HG02885 (cell line): Measurements from ENCODE around the gene RAD51B.
"Not testable (repeated sequence)": the region's sequence is repeated elsewhere in the genome, so short reads cannot be mapped to it uniquely, and the experiment has no call there.

ENCODE experiments used
- ATAC-seq: cut with Tn5 transposase; IDR thresholded peaks from one replicate; pipeline ENCODE4 v1.9.1; 2021; ENCODE audit warnings: mild to moderate bottlenecking; ENCODE audit not compliant: unreplicated experiment, poor library complexity

Gene RAD51B

DNA sequence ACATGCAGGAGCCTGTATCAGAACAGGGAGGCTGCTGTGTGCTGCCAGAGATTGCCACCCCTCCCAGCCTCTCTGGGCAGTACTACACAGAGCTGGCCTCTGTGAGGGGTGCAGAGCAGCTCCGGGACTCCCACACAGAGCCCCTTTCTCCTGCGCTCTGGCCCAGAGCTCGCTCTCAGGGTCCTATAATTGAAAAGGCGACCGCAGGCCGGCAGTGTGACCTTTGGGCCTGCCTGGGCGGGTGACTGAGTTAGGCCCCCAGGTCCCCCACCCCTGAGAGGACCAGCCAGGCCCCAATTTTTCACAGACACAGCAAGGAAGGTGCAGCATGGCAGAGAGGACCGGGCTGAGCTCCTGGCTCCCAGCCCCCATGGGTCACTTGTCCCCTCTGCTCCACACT, 836.9 kb downstream of the RAD51B start:
- ATAC-seq = no peak

DNA sequence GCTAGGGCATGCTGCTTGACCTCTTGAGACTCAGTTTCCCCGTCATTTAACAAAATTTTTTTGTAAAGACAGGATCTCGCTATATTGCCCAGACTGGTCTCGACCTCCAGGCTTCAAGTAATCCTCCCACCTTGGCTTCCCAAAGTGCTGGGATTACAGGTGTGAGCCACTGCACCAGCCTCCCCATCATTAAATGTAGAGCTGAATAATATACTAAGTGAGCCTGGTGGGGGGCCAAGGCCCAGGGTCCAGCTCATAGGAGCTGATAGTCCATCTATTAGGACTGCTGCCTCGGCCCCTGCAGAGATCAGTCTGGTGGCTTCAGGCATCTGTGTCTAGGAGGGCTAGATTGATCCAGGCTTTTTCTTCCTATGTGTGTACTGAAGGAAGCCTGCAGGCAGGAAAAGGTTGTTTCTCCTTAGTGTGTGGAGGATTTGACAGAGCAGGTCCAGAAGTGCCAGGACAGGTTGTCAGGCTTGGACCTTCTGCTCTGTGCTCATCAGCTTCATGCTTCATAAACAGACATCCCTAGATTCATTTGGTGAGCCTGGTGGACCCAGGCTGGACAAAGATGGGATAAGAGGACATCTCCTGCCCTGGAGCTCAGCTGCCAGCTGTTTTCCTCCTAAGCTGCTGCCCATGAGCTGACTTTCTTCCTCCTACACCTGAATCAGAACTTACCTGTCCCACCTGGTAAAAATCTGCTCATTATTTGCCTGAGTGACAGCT, 837.9 kb downstream of the RAD51B start:
- ATAC-seq = no peak

DNA sequence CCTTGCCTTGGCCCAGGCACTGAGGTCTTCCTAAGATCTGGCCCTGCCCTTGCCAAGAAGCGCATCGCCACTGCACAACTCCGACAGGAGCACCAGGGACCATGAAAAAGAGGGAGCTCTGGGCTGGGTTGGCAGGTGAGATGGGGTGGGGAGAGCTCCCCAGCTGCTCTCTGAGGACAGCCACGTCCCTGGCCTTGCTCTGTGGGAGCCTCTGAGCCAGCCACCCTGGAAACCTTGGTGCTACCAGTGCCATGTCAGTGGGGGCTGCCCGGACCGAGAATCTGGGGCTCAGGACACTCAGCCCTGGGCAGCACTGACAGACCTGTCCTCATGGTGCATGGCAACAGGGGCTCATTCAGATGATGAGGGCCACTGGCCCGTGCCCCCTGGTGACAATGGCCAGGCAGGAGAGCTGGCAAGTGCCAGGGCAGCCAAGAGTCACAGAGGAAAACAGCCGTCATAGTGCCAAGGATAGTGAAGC, 838.5 kb downstream of the RAD51B start:
- no peak for ATAC-seq

DNA sequence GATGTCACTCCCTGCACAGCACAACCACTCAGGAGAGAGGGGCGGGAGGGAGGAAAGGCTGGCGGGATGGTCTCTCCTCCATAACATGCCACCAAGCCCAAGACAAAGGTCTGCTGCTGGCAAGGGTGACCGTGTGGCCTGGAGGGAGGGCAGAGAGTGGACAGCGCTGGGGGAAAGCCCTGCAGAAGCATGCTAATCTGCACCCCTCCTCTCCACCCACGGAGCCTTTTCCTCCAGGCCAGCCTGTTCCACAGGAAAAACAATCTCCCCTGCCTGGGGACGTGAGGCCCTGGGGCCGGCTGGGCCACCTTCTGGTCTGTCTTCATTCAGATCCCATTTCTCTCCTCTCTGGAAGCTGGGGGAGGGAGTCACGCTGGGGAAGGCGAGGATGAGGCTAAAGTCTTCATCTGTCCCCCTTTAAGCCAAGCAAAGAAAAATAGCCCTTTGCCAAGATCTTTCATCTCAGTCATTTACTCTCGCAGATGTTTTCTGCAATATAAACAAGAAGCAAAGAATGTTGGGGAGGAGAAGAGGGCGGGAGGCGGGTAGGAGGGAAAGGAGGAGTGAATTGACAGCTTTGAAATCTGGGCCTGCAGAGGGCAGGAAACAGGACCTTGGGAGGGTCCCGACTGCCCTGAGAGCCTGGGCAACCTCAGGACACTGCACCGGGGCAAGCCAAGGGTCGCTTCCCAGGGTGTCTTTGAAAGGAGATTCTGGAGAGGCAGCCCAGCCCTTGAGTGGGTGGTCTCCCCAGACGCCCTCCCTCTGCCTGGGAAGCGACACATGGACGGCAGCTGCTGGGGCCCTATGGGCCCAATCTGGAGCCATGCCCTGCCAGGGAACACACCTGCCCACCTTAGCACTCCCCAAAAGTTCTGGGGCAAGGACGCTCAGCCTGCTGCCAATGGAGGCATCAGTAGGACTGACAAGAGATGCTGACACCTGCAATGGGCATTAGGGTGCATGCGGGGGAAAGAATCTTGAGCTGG, 839.7 kb downstream of the RAD51B start:
- ATAC-seq = no peak

DNA sequence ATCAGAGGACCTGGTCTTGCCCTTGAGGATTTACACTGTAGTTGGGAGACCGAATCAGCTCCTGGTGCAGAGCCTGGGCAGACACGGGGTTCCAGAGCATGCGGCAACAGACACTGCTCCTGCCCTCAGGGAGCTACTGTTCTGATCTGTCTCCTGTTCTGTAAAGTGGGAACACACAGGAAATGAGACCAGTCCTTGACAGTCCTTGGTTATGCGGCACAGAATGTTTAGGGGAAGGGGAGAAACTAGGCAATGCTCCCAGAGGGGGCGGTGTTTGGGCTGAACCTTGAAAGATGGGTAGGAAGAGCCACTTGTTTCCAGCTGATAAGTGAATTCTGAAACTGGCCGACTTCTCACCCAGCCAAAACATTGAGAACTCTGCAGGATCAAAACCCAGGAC, 840.9 kb downstream of the RAD51B start:
- no peak for ATAC-seq

DNA sequence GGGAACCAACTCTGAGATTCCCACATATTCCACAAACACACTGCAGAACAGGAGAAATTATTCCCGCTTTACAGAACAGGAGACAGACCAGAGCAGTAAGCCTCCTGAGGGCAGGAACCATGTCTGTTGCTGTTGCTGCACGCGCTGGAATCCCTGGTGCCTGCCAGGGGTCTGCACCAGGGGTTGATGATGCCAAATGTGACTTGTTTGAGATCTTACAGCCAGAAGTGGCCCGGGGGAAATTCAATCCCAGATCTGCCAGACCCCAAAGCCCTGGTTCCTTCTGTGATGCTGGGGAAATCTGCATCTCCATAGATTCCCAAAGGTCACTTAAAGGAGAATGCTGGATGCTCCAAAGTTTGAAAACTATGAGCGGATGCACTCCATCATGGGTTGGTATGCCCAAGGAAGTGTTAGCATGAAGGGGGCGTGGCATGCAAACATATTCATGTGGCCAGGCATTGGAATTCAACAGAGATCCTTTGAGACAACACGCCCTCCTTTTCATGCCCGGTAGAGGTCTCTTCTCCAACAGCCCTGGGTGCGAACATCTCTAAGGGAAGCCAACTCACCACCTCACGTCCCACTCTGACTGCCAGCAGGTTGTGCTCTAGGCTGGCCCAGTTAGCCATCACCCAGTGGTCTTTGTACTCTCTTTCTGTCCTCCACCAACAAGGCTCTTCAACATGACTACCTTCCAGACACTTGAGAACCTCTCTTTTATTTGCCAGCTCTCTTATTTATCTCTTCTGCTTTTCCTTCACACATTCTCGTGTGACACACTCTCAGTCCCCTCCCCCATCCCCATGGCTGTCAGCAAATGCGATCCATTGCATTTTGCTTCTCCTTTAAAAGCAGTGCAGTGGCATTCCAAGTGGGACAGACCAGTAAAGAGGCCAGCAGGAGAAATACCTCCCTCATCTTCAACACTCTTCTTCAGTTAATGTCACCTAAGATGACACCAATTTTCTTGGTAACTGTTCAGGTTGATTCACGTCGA, 841.9 kb downstream of the RAD51B start:
- no peak for ATAC-seq

DNA sequence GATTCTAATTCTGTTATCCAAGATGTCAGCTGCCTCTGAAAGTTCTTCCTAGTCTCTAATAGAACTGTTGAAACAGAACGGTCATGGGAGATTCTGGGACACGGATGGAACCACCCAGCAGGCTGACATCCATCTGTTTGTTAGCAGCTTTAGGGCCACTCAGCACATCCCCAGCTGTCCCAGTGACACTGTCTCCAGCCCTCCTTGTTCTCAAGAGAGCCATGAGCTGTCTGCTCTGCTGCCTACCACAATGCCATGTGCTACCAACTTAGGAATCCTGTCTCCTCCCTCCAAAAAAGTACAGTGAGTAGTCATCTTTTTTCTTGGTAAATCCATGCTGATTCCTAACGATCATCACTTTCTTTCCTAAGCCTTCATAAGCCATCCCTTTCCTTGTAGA, 842.8 kb downstream of the RAD51B start:
- ATAC-seq = no peak

DNA sequence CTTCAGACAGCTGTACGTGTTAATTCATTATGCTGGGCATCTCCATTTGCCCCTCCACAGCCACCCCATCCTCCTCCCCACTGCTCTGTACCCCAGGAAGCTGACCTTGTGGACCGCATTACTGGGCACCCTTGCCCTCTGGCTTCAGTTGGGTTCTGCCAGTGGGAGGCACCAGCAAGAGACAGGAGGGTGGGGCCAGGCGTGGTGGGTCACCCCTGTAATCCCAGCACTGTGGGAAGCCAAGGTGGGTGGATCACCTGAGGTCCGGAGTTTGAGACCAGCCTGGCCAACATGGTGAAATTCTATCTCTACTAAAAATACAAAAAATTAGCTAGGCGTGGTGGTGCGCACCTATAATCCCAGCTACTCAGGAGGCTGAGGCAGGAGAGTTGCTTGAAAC, 843.2 kb downstream of the RAD51B start:
- ATAC-seq = not testable (repeated sequence)

DNA sequence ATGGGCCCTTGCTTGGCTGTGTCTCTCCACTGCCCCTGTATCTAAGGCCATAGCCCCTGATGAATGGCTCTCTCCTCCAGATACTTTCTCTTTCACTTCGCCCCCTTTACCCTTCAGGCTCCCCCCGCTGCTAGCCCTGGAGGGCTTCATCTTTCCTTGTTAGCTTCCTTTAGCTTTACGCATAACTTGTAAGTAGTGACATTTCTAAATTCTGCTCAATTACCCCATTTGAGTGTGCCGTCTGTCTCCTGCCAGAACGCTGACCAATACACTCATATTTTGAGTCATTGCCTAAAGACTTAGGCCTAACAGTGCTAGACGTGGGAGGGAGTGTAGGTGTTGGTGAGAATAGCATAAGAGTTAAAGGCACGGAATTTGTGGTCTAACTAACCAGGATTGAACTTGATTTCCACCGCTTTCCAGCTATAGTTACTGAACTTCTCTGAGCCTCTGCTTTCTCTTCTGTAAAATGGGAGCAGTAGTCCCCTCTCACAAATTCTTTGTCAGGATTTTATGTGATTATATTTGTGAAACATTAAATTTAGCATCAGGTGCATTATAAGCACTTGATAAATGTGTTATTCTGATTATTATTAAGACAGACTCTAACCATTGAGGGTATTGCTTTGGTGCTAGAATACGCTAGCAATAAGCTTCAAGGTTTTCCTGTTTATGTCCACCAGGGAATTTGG, 844.0 kb downstream of the RAD51B start:
- ATAC-seq = peak; percentile 91

DNA sequence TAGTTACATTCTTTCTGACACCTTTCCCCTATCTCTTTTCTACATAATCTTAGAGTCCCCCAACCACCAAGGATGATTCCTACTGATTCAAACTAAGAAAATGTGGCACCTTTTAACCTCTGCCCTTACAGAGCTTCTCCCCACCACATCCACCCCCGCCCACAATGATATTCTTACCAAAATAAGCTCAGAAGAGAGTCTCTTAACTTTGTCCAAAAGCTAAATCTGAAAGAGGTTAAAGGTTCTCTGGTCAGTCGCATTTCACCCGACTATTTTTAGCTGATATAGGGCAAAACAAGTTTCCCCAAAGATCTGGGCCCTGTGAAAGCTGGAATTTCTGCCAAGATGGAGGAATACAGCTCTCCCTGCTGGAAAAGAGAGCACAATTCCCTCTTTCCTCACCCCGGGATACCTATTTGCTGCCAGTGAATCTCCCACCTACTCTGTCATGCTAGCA, 844.7 kb downstream of the RAD51B start:
- no peak for ATAC-seq

DNA sequence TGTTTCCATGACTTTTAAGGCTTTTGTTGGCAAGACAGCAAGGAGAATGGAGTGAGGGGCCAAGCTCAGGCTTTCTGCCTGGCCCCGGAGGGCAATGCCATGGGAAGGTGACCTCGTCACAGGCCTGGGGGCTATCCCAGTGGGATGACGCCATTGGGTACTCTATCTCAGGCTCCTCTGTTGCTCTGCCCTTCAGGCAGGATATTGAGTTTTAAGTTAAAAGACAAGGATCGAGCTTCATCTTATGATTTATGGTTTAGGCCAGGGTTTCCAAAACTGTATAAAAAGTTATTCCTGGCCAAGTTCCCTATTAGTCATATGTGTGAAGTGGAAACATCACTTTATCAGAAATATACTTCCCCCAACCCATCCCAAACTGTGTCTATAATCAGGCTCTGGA, 845.6 kb downstream of the RAD51B start:
- ATAC-seq = no peak

DNA sequence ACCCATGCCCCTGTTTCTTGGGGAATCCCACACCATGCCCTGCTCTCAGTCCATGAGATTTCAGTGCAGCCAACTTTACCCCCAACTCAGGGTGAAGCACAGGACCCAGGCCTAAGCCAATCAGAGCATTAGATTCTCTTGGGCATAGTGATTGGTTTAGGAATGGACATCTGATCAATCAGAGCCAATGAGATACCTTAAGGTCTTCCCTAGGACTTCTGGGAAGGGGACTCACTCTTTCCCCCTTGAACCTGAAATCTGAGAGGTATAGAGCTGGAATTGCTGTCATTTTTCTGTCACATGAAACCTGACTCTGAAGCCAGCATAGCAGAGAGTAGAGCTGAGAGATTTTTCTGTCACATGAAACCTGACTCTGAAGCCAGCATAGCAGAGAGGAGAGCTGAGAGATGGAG, 846.2 kb downstream of the RAD51B start:
- no peak for ATAC-seq

DNA sequence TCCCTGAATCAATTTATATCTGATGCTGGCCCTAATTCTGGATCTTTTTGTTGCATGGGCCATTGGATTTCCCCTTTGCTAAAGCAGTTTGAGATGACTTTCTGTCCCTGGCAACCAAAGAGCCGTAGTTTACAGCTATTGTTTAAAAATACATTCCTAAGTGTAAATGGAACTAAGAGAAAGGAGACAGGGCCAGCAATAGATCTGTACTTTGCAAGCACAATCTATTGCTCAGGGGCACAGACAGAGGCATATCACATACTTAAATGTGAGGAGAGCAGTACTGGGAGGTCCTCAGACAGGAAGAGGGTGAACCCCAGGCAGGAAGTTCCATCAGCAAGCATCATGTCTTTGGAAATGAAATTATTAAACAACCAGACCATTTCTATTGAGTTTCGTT, 846.7 kb downstream of the RAD51B start:
- no peak for ATAC-seq

DNA sequence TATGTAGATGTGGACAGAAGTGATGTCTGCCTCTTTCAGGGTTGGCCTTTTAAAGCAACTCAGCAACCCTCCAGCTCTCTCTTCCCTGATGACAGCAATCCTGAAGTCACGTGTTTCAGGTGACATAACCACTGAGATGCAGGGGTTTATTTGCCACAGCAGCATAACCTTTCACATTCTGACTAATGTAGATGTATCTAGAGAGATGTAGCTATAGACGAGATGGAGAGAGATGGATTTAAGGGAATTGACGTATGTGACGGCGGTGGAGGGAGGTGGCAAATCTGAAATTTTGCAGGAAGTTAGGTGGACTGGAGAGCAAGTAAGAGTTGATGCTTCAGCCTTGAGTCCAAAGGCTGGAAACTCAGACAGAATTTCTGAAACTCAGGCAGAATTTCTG, 847.3 kb downstream of the RAD51B start:
- ATAC-seq = no peak

DNA sequence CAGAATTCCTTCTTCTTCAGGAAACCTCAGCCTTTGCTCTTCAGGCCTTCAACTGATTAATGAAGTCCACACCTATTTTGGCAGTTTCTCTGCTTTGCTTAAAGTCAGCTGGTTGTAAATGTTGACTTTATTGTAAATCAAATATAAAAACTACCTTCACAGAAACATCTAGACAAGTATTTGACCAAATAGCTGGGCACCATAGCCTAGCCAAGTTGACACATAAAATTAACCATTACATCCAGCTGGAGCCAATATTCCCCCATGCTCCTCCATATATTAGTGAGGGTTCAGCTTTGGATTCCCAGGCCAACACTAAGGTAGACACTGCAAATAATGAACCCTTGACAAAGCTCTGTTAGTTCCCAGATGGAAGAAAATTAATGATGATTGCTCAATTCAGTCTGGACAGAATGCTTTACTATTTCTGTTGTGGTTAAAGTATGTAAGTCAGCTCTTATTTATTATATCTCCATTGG, 847.8 kb downstream of the RAD51B start:
- no peak for ATAC-seq

DNA sequence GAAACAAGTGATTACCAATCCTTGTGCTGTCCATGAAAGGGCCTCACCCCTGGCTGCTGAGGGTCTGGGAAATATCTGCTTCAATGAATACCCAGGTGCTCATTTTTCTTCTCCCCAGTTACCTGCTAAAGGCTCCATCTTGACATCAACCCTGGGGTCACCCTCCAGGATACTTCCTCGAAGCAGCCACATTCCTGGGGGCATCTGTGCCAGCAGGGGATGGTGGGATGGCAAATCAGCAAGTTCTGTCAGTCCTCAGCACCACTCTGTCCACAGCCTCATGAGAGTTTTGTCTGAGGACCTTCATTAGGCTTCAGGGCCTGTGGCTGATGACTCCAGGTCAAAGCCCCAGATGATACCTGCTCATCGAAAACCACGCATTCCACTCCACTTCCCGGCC, 848.4 kb downstream of the RAD51B start:
- ATAC-seq = no peak

DNA sequence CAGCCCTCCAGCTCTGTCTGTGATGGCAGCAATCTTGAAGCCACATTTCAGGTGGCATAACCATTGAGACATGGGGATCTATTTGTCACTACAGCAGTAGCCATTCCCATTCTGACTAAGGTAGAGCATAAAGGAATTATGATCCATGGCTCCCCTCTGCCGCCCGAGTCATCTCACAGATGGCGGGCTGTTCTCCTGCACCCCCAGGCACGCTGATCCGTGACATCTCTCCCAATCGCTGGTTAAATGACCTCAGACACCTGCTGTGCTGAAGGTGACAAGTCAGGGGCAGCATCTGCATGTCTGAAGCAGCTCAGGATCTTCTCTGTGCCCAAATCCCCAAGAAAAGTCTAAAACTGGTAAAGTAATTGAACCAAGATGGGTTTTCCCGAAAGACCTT, 849.0 kb downstream of the RAD51B start:
- no peak for ATAC-seq

DNA sequence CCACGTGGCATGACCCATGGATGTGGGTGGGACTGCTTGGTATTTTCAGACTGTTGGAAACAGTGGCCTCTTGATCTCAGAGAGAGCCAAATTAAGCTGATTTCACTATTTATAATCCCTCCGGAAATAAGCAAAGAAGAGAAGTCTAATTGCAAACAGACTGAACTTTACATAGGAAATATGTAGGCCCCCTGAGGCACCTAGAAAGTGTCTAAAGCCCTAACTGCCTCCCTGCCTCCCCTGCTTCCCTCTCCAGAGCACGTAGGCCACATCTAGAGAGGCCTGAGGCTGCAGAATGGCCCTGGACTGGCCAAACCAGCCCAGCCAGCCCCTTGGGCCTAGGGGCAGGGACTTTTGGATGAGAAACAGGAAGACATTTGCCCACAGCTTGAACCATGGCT, 849.5 kb downstream of the RAD51B start:
- no peak for ATAC-seq

DNA sequence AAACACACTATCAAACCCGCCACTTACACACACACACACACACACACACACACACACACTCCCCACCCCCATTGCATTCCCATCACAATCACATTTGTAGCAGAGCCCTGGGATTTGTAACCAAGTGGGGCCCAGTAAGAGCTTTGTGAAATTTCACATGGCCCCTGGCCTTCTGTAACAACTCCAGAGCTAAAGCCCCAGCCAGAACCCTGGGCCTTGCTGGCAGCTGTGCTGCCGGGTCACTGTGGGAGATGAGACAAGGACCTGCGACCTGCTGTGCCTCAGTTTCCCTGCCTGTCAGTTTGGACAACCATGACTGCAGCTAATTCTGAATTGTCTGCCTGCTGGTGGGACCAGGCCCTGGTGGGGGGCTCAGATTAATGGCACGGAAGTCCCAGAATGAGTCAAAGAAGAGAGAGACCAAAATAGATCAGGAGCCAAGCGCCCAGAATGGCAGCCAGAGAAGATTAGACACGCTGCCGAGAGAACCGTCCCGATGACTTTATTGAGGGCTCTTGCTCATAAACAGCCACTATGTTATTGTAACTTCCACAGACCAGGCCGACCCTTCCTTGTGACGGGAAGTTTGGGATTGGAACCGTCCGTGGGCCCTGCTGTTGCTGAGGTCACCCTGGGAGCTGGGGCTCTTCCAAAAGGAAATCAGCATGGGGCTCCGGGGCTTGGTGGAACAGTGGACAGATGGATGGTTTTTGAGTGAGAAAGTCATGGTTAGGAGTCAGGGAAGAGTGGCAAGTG, 850.2 kb downstream of the RAD51B start:
- no peak for ATAC-seq
